HepG2 (cell line): ENCODE results near the gene PFN1. TPM values are rescaled to one million over a fixed set of nuclear protein-coding genes. Genes with fewer than 3 reads are reported as not detected.
A peak's percentile ranks its signal among the peaks of the same experiment; 100 is the strongest.

Experiments used
- BCL3 ChIP-seq: sonication (generic); formaldehyde crosslinking; IDR thresholded peaks from 2 replicates; pipeline ENCODE4 v1.5.1; 2020; ENCODE audit warnings: mild to moderate bottlenecking, missing genetic modification reagents, moderate library complexity
- HNF1A ChIP-seq, 2 experiments: sonication (generic) in 1 of 2; formaldehyde crosslinking in 1 of 2; IDR thresholded peaks; 2 replicates each; pipeline versions ENCODE4 v1.4.0 to v1.6.1; 2016 to 2020; ENCODE audit warnings: borderline replicate concordance in 1 of 2, low read depth in 1 of 2, mild to moderate bottlenecking in 1 of 2, missing genetic modification reagents in 1 of 2
- HNRNPK ChIP-seq: fragments of 200-400 bp; formaldehyde crosslinking; IDR thresholded peaks from 2 replicates; pipeline ENCODE4 v1.6.1; 2018; ENCODE audit warnings: low read length, low read depth, moderate library complexity, mild to moderate bottlenecking; ENCODE audit not compliant: poor library complexity, severe bottlenecking
- HNRNPL ChIP-seq: fragments of 200-400 bp; formaldehyde crosslinking; IDR thresholded peaks from 2 replicates; pipeline ENCODE4 v1.6.1; 2017; ENCODE audit warnings: mild to moderate bottlenecking, low read depth, low read length
- KDM2A ChIP-seq: sonication (generic); formaldehyde crosslinking; IDR thresholded peaks from 2 replicates; pipeline ENCODE4 v1.4.0; 2020; ENCODE audit warnings: low read depth, missing genetic modification reagents, borderline replicate concordance
- KMT2A ChIP-seq: sonication (generic); formaldehyde crosslinking; IDR thresholded peaks from 2 replicates; pipeline ENCODE4 v1.4.0; 2020; ENCODE audit warnings: missing genetic modification reagents
- NCOA5 ChIP-seq: sonication (generic); formaldehyde crosslinking; IDR thresholded peaks from 2 replicates; pipeline ENCODE4 v1.4.0; 2020; ENCODE audit warnings: missing genetic modification reagents
- NFE2L1 ChIP-seq: sonication (generic); formaldehyde crosslinking; IDR thresholded peaks from 2 replicates; pipeline ENCODE4 v1.4.0; 2020; ENCODE audit warnings: missing genetic modification reagents, mild to moderate bottlenecking, borderline replicate concordance
- NR3C1 ChIP-seq: sonication (generic); formaldehyde crosslinking; IDR thresholded peaks from 2 replicates; pipeline ENCODE4 v1.4.0; 2020; ENCODE audit warnings: missing genetic modification reagents
- RBFOX2 ChIP-seq: fragments of 200-400 bp; formaldehyde crosslinking; IDR thresholded peaks from 2 replicates; pipeline ENCODE4 v1.6.1; 2017; ENCODE audit warnings: low read depth, mild to moderate bottlenecking, low read length
- SP2 ChIP-seq: sonication (generic); formaldehyde crosslinking; IDR thresholded peaks from 2 replicates; pipeline ENCODE4 v1.5.1; 2020; ENCODE audit warnings: mild to moderate bottlenecking, missing genetic modification reagents
- SRSF9 ChIP-seq: fragments of 200-400 bp; formaldehyde crosslinking; IDR thresholded peaks from 2 replicates; pipeline ENCODE4 v1.6.1; 2018; ENCODE audit warnings: borderline replicate concordance, mild to moderate bottlenecking, low read depth, low read length; ENCODE audit not compliant: insufficient read depth, poor library complexity, severe bottlenecking
- ZBTB7A ChIP-seq: sonication (generic); formaldehyde crosslinking; IDR thresholded peaks from 2 replicates; pipeline ENCODE4 v1.8.0; 2022; ENCODE audit warnings: mild to moderate bottlenecking, missing genetic modification reagents
- ZEB1 ChIP-seq: IDR thresholded peaks from 2 replicates; pipeline ENCODE4 v1.6.1; 2012; ENCODE audit warnings: mild to moderate bottlenecking, low read depth, inconsistent platforms; ENCODE audit not compliant: insufficient replicate concordance
- ZFY ChIP-seq: sonication (generic); formaldehyde crosslinking; IDR thresholded peaks from 2 replicates; pipeline ENCODE4 v1.4.0; 2020; ENCODE audit warnings: missing genetic modification reagents
- ZKSCAN8 ChIP-seq: IDR thresholded peaks from 2 replicates; pipeline ENCODE4 v1.6.1; 2016; ENCODE audit warnings: borderline replicate concordance, missing genetic modification reagents, missing compliant biosample characterization
- ZNF143 ChIP-seq: sonication (generic); formaldehyde crosslinking; IDR thresholded peaks from 2 replicates; pipeline ENCODE4 v1.4.0; 2020; ENCODE audit warnings: missing genetic modification reagents
- ZNF232 ChIP-seq: sonication (generic); formaldehyde crosslinking; IDR thresholded peaks from 2 replicates; pipeline ENCODE4 v1.4.0; 2020; ENCODE audit warnings: missing genetic modification reagents, borderline replicate concordance
- ZNF264 ChIP-seq: sonication (generic); formaldehyde crosslinking; IDR thresholded peaks from 2 replicates; pipeline ENCODE4 v1.4.0; 2020; ENCODE audit warnings: missing genetic modification reagents
- ZNF644 ChIP-seq: IDR thresholded peaks from 2 replicates; pipeline ENCODE4 v1.6.1; 2016; ENCODE audit warnings: low read depth
- ZNF710 ChIP-seq: sonication (generic); formaldehyde crosslinking; IDR thresholded peaks from 2 replicates; pipeline ENCODE4 v1.5.0; 2020; ENCODE audit warnings: mild to moderate bottlenecking, missing genetic modification reagents, borderline replicate concordance
- ZNF740 ChIP-seq: sonication (generic); formaldehyde crosslinking; IDR thresholded peaks from 2 replicates; pipeline ENCODE4 v1.4.0; 2020; ENCODE audit warnings: missing genetic modification reagents
- polyA plus RNA-seq, 8 experiments: library from polyadenylated mRNA; depleted of rRNA in 3 of 8; stranded (reverse) in 7 of 8; unstranded in 1 of 8; fragments of >200 nt; fragmentation: Illumina TruSeq in 4 of 8; extraction: Trizol in 4 of 8; gene quantifications; 2 replicates each; pipeline versions ENCODE4 v1.2.1 to v1.2.3, GENCODE V29; 2011 to 2016; ENCODE audit warnings: low read depth in 4 of 8, missing spikeins in 1 of 8, mixed read lengths in 1 of 8; ENCODE audit not compliant: insufficient read depth in 1 of 8
- total RNA-seq, 5 experiments: library from RNA; depleted of rRNA; stranded (reverse); fragments of >200 nt; fragmentation: Illumina TruSeq; extraction: Trizol; gene quantifications; 2 replicates each; pipeline ENCODE4 v1.2.3, GENCODE V29; 2016; ENCODE audit warnings: low read depth in 1 of 5

The PFN1 gene
- total and polyA plus RNA-seq, 2 of the 13 experiments (the other 11 are each of a cell fraction or from before 2014, with no cell fraction given), result 494 to 613 TPM

GRCh38 chr17:4940555-4941318 lies 7.6 kb downstream of the PFN1 start (continued):
- TF ChIP-seq HNRNPK (no peak), ZEB1 (peak; percentile 23), SP2 (peak; percentile 82; the same call in 1 of the 2 replicates), ZNF143 (CRISPR knock-in tag) (no peak), NR3C1 (no peak), SRSF9 (no peak), ZNF644 (CRISPR knock-in tag) (no peak), ZNF710 (CRISPR knock-in tag) (no peak), ZFY (CRISPR knock-in tag) (no peak), KDM2A (0 out of 2 replicates have a peak, but pooled peaks have one; percentile 39), NFE2L1 (peak; percentile 29; the same call in 1 of the 2 replicates), HNRNPL (no peak), HNF1A (IDR thresholded peaks at IDR 0.05; ENCODE audit: low read depth) (no peak), HNF1A (CRISPR knock-in tag; IDR thresholded peaks at IDR 0.05; ENCODE audit: borderline replicate concordance) (no peak), ZKSCAN8 (CRISPR knock-in tag) (no peak), BCL3 (0 out of 2 replicates have a peak, but pooled peaks have one; percentile 34), NCOA5 (no peak), ZNF740 (CRISPR knock-in tag) (no peak), ZBTB7A (0 out of 2 replicates have a peak, but pooled peaks have one; percentile 39), ZNF232 (CRISPR knock-in tag) (no peak), ZNF264 (CRISPR knock-in tag) (no peak), RBFOX2 (peak; percentile 35; the same call in 1 of the 2 replicates), KMT2A (no peak)
